ENCODE results near the gene NOS1AP.

NOS1AP gene

DNA sequence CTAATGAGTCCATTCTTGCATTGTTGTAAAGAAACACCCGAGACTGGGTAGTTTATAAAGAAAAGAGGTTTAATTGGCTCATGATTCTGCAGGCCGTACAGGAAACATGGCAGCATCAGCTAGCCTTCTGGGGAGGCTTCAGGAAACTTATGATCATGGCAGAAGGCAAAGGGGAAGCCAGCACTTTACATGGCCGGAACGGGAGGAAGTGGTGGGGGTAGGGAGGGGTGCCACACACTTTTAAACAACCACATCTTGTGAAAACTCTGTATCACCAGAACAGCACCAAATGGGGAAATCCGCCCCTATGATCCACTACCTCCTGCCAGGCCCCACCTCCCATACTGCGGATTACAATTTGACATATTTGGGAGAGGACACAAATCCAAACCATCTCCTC lies 43.9 kb downstream of the NOS1AP start:
- DNase-seq = no peak
- Histone ChIP-seq H3K27ac (no peak overlapping the region), H3K36me3 (replicated peaks) (no peaks in the 10 kb centered on the region), H3K4me3 (ENCODE audit: low read depth, low read length) (no peak overlapping the region), H3K27me3 (replicated peaks) (no peaks in the 10 kb centered on the region)
- TF ChIP-seq, protein P1, sequence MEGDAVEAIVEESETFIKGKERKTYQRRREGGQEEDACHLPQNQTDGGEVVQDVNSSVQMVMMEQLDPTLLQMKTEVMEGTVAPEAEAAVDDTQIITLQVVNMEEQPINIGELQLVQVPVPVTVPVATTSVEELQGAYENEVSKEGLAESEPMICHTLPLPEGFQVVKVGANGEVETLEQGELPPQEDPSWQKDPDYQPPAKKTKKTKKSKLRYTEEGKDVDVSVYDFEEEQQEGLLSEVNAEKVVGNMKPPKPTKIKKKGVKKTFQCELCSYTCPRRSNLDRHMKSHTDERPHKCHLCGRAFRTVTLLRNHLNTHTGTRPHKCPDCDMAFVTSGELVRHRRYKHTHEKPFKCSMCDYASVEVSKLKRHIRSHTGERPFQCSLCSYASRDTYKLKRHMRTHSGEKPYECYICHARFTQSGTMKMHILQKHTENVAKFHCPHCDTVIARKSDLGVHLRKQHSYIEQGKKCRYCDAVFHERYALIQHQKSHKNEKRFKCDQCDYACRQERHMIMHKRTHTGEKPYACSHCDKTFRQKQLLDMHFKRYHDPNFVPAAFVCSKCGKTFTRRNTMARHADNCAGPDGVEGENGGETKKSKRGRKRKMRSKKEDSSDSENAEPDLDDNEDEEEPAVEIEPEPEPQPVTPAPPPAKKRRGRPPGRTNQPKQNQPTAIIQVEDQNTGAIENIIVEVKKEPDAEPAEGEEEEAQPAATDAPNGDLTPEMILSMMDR (IDR thresholded peaks at IDR 0.05; ENCODE audit: low read depth, low read length, missing control alignments) = no peak
- in situ Hi-C loops (cut with HindIII; ENCODE audit: low pct_ligation_motif_present, low sequenced_read_pairs) = no loop called here

DNA sequence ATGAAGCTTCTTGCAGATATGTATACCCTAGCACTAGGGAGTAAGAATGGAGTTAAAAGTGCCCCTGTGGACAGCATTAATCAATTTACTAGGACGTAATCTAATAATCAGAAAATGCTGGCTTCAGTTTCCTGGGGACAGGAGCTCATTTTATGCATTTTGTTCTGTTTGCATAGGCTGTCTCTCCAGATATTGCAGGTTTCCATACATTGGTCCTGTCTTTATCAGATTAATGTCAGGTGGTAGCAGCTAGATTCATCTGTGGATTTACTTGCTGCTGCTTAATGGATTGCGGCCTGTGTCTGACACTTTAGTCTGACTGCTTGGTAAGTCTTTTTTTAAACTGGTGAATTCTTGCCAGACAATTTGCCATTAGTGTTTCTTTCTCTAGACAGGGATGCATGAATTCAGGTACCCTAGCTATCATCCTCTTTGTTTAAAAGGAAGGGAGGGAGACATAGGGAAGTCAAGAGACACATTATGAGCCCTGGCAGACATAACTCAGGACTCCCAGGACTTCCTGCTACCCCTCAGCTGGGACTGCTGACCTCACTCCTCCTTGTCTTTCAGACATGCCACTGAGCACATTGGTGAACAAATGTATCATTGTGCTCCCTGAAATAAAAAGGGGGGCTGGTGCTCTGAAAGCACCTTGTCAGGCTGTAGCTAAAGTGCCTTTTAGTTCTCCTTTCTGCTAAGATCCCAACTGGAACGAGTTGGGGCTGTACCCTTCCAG lies 47.7 kb downstream of the NOS1AP start:
- TF ChIP-seq, protein P1 (IDR thresholded peaks at IDR 0.05; ENCODE audit: low read depth, low read length, missing control alignments) = no peak
- H3K27me3 ChIP-seq (replicated peaks) = no peaks in the 10 kb centered on the region
- H3K27ac ChIP-seq = no peak overlapping the region
- H3K4me3 ChIP-seq (ENCODE audit: low read depth, low read length) = no peak overlapping the region
- no peaks in the 10 kb centered on the region for H3K36me3 ChIP-seq (replicated peaks)
- DNase-seq = no peak
- in situ Hi-C loops (cut with HindIII; ENCODE audit: low pct_ligation_motif_present, low sequenced_read_pairs) = no loop called here

DNA sequence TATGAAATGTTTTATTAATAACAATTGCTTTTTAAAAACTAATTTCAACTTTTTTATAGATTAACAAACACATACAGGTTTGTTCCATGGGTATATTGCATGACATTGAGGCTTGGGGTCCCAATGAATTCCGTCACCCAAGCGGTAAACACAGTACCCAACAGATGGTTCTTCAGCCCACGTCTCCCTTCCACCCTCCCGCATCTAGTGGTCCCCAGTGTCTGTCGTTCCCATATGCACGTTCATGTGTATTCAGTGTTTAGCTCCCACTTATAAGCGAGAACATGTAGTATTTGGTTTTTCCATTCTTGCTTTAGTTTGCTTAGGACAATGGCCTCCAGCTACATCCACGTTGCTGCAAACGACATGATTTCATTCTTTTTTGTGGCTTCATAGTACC lies 48.6 kb downstream of the NOS1AP start:
- H3K27ac ChIP-seq = no peak overlapping the region
- H3K4me3 ChIP-seq (ENCODE audit: low read depth, low read length) = no peak overlapping the region
- H3K36me3 ChIP-seq (replicated peaks) = no peaks in the 10 kb centered on the region
- TF ChIP-seq, protein P1 (IDR thresholded peaks at IDR 0.05; ENCODE audit: low read depth, low read length, missing control alignments) = no peak
- no peaks in the 10 kb centered on the region for H3K27me3 ChIP-seq (replicated peaks)
- in situ Hi-C loops (cut with HindIII; ENCODE audit: low pct_ligation_motif_present, low sequenced_read_pairs) = no loop called here
- DNase-seq = no peak

DNA sequence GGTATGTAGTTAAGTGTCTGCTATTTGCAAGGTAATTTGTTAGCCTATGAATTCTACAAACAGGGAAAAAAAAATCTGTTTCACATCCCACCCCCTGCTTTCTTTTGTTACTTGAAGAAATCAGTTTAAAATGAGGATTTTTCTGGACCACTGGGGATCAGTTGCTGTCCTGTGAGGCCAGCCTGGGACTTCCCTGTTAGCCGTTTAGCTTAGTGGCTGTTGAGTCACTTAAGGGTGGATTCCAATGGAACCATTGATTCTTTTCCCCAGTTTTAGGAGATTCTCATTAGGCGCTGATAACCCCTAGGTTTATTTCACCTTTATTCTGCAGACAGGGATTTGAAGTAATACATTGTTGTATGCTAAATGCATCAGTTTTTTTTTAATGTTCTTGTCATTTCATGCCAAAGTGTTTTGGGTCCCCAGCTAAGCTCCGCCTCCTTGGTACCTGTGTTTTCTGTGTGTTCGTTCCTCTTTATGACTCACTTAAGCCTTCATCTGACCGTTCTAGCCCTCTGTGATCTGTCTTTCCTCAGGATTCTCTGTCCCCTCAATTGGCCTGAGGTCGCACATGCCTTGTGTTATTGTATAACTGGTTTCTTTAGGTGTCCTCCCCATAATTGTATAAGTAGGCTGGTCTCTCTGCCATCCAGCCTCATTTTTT lies 59.3 kb downstream of the NOS1AP start:
- TF ChIP-seq, protein P1 (IDR thresholded peaks at IDR 0.05; ENCODE audit: low read depth, low read length, missing control alignments) = no peak
- no peaks in the 10 kb centered on the region for H3K27me3 ChIP-seq (replicated peaks)
- DNase-seq = no peak
- H3K27ac ChIP-seq = no peak overlapping the region
- in situ Hi-C loops (cut with HindIII; ENCODE audit: low pct_ligation_motif_present, low sequenced_read_pairs) = no loop called here
- no peaks in the 10 kb centered on the region for H3K36me3 ChIP-seq (replicated peaks)
- H3K4me3 ChIP-seq (ENCODE audit: low read depth, low read length) = no peak overlapping the region

DNA sequence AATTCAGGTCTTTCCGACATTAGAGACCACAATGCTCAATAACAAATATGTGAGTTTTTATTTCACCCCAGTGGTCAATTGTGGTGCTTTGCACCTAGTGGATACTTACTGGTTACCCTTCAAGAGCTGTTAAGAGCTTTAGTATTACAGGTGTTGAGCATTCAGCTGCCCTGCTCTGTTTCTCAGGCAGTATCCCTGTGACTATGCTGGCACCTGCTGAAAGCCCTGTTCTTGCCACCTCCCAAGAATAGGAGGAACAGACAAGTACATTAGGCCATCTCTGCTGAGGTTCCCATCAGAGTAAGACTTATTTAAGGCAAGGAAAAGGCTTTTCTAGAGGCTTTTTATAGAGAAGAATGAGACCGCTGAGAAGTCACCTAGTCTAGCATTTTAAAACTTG lies 60.8 kb downstream of the NOS1AP start:
- Histone ChIP-seq H3K27ac (no peak overlapping the region), H3K4me3 (ENCODE audit: low read depth, low read length) (no peak overlapping the region), H3K36me3 (replicated peaks) (no peaks in the 10 kb centered on the region), H3K27me3 (replicated peaks) (no peaks in the 10 kb centered on the region)
- TF ChIP-seq, protein P1 (IDR thresholded peaks at IDR 0.05; ENCODE audit: low read depth, low read length, missing control alignments) = no peak
- no peak for DNase-seq
- in situ Hi-C loops (cut with HindIII; ENCODE audit: low pct_ligation_motif_present, low sequenced_read_pairs) = no loop called here
